ENCODE measurements around the gene PRSS37.

Gene PRSS37, protein sequence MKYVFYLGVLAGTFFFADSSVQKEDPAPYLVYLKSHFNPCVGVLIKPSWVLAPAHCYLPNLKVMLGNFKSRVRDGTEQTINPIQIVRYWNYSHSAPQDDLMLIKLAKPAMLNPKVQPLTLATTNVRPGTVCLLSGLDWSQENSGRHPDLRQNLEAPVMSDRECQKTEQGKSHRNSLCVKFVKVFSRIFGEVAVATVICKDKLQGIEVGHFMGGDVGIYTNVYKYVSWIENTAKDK

DNA sequence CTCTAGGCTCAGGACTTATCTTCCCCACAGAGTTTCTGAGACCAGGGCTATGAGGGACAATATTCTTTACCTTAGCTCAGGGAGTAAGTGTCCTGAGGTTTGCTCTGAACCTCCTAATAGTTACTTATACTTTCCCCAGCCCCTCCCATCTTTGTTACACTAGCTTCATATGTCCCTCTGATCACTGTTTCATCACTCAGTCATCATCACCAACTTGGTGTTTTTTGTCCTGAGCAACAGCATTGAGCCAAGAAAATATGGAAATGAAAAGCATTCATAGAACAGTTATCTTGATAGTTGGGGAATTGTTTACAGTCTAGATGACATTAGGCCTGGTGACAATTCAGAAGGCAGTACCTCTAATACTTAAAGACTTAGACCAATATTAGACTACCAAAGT, at the start of gene PRSS37:
Gene PRSS37 (minus strand): TSS at position 101 of the 400 bp plus-strand sequence. CDS start 436 bp downstream, outside the sequence.
- Mint-ChIP-seq H3K4me1 (no peaks in the 10 kb centered on the region), H3K9me3 (no peaks in the 10 kb centered on the region), H3K4me3 (no peak within 1 kb of the TSS), H3K27me3 (no peaks in the 10 kb centered on the region), H3K36me3 (no peaks in the 10 kb centered on the region), H3K27ac (no peak within 1 kb of the TSS)
- no peak for ATAC-seq

DNA sequence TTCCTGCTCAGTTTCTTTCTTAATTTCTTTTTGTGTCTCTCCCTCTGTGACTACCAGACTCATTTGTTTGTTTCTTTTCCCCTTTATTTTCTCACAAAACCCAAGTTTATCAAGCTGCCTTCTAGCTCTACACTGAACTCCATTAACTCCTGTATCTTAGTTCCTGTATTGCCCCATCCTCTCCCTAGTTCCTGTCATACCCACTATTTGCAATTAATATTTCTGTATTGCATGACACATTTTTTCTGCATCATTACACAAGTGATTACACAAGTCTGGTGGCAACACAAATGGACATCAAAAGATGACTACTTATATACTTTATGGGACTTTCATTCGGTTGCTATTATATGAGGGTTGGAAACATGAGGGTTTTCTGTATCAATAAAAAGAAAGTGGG, 48.0 kb upstream of the PRSS37 start:
- ATAC-seq: no peak
- Mint-ChIP-seq H3K4me3 (no peak overlapping the region), H3K9me3 (no peaks in the 10 kb centered on the region), H3K4me1 (peaks cover 6% of the 10 kb centered on the region), H3K27ac (no peak overlapping the region), H3K36me3 (no peaks in the 10 kb centered on the region), H3K27me3 (peaks cover 11% of the 10 kb centered on the region)

DNA sequence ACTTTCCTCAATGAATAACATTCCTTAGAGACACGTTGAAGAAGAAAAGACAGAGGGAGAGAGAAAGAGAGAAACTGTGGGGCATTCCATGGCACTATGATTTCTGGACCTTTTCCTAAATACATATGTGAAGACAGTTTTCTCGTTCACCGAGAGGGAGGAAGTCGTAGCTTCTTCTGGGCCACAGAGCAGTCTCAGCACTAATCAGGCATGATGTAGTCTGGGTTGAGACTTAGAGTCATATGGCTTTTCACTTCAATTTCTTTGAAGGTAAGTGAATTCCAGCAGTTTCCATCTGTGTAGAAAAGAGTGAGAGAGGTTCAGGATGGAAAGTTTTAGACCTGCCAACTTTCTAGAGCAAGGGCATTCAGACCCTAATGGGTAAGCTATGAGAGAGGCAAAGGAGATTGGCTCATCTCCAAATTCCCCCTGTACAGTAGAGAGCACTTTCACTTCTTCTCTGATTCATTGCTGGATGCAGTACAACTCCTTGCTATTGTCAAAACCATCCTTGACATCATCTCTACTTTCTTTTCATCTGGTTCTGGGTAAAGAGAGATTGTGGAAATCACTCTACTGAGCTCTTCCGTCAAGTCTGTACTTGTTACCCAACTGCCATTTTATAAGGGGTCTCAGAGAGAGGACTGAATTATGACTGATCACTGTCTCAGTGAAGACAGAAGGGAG, 43.4 kb upstream of the PRSS37 start:
- peak; percentile 88 for ATAC-seq
- Mint-ChIP-seq H3K27ac (no peak overlapping the region), H3K9me3 (no peaks in the 10 kb centered on the region), H3K4me1 (peaks cover 6% of the 10 kb centered on the region), H3K27me3 (peaks cover 6% of the 10 kb centered on the region), H3K36me3 (no peaks in the 10 kb centered on the region), H3K4me3 (no peak overlapping the region)

DNA sequence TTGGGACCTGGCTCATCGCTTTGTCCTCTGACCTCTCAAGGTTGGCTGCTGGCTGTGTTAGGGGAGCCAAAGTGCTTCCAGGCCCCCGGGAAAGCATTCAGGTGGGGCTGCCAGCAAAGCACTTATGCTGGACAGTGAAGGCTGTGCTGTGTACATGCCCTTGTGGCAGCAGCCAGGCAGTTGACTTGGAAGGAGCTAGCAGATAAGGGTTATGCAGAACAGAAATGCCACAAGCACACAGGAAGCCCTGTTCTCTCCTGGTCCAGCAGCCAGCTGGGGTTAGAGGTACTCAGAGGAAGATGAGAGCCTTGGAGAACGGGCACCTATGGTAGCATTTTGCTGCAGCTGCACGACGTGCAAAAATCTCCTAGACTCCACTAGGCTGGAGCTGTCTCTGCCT, 39.7 kb upstream of the PRSS37 start:
- no peak for ATAC-seq

DNA sequence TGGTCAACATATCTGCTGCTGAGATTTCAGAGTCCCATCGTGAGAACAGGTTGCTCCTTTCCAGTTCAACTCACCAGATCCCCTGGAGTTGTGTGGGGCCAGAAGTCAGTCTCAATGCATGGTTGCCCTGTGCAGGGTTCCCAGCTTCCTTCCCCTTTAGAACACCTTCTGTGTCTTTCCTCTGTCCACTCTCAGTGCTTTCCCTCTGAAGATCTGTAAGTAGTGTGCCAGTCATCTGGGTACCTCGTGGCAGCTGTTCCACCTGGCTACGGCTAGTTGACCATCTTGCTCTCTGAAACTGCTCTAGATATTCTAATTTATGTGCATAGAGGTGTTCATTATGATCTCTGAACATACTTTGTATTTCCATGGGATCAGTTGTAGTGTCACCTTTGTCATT, 36.1 kb upstream of the PRSS37 start:
- no peaks in the 10 kb centered on the region for H3K36me3 Mint-ChIP-seq
- H3K27ac Mint-ChIP-seq: no peak overlapping the region
- no peaks in the 10 kb centered on the region for H3K27me3 Mint-ChIP-seq
- peaks cover 4% of the 10 kb centered on the region for H3K9me3 Mint-ChIP-seq
- H3K4me3 Mint-ChIP-seq: no peak overlapping the region
- H3K4me1 Mint-ChIP-seq: no peaks in the 10 kb centered on the region
- no peak for ATAC-seq

More for the DNA sequence above, 39.7 kb upstream of the PRSS37 start:
- H3K27ac Mint-ChIP-seq: no peak overlapping the region
- no peaks in the 10 kb centered on the region for H3K9me3 Mint-ChIP-seq
- H3K36me3 Mint-ChIP-seq: no peaks in the 10 kb centered on the region
- no peaks in the 10 kb centered on the region for H3K27me3 Mint-ChIP-seq
- peaks cover 6% of the 10 kb centered on the region for H3K4me1 Mint-ChIP-seq
- H3K4me3 Mint-ChIP-seq: no peak overlapping the region

DNA sequence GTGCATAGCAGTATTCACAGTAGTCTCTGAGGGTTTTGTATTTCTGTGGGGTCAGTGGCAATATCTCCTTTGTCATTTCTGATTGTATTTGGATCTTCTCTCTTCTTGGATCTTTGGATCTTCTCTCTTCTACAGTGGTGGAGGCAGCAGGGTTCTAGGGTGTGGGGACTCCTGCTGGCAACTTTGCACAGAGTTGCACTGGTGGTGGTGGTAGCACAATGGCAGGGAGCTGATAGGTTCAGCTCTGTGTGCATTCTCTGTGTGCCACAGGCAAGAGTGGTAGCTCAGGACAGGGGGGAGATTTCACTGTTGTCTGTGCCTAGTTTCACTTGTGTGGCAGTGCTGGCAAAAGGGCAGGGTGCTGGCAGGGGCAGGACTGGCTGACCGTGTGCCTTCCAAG, 35.1 kb upstream of the PRSS37 start:
- ATAC-seq: no peak
- Mint-ChIP-seq H3K4me3 (no peak overlapping the region), H3K4me1 (no peaks in the 10 kb centered on the region), H3K27ac (no peak overlapping the region), H3K27me3 (no peaks in the 10 kb centered on the region), H3K9me3 (peaks cover 4% of the 10 kb centered on the region), H3K36me3 (no peaks in the 10 kb centered on the region)

DNA sequence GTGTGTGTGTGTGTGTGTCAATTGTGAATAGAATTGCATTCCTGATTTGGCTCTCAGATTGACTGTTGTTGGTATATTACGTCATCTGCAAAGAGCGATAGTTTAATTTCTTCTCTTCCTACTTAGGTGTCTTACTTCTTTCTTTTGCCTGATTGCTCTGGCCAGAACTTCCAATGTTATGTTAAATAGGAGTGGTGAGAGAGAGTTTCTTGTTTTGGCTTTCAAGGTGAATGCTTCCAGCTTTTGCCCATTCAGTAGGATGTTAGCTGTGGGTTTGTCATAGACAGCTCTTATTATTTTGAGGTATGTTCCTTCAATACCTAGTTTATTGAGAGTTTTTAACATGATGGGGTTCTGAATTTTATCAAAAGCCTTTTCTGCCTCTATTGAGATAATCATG, 34.2 kb upstream of the PRSS37 start:
- Mint-ChIP-seq H3K4me3 (no peak overlapping the region), H3K27me3 (no peaks in the 10 kb centered on the region), H3K36me3 (no peaks in the 10 kb centered on the region), H3K4me1 (no peaks in the 10 kb centered on the region), H3K27ac (no peak overlapping the region), H3K9me3 (peaks cover 5% of the 10 kb centered on the region)
- ATAC-seq: no peak

DNA sequence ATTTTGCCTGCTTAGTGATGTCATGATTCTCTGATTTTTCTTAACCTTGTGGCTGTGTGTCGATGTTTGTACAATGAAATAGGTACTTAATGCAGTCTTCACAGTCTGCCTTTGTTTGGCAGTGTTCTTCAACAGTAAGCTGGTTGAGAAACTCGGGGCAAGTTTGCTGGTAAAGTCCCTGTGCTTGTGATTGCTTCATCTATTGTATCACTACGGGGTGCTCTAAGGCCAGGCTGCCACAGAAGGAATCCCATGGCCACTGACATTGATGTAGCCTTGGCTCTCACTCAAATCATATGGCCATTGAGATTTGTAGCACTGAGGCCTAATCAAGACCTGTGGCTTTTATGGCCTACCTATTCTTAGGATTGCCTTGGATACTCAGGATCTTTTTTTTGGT, 33.5 kb upstream of the PRSS37 start:
- no peaks in the 10 kb centered on the region for H3K36me3 Mint-ChIP-seq
- H3K4me3 Mint-ChIP-seq: no peak overlapping the region
- H3K4me1 Mint-ChIP-seq: no peaks in the 10 kb centered on the region
- H3K27me3 Mint-ChIP-seq: no peaks in the 10 kb centered on the region
- H3K9me3 Mint-ChIP-seq: peaks cover 9% of the 10 kb centered on the region
- no peak for ATAC-seq
- no peak overlapping the region for H3K27ac Mint-ChIP-seq

DNA sequence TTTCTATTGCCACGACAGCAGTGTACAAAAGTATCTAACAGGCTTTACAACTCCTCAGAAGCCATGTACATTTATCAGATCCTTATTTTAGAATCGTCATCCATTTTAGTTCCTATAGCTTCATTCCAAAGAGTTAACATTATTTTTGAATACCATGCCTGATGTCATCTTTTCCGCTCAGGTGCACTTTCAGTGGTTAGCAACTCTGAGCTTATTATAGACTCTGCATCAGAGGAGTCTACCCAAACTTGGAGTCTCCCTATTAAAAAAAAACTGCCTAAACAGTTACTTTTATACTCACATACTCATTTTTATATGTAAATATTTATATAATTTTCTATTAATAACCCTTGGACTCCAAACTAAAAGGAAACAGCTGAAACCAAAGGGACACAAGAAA, 31.6 kb upstream of the PRSS37 start:
- ATAC-seq: no peak
- Mint-ChIP-seq H3K4me1 (no peaks in the 10 kb centered on the region), H3K27me3 (no peaks in the 10 kb centered on the region), H3K36me3 (no peaks in the 10 kb centered on the region), H3K4me3 (no peak overlapping the region), H3K9me3 (peaks cover 11% of the 10 kb centered on the region), H3K27ac (no peak overlapping the region)

DNA sequence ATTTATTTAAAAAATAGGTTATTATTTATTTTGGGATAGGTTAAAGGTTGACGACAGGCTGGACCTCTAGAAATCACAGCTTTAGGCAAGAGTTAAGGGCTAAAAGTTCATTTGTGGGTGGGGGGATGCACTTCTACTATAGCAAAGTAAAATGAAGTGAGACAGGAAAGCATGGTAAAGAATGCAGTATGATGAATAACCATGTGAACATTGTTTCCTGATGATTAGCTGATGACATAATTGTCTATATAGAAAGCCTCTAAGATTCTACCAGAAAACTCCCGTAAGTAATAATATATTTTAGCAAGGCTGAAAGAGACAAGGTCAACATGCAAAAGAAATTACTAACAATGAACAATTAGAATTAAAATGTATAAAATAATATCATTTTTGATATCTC, 25.7 kb upstream of the PRSS37 start:
- Mint-ChIP-seq H3K27ac (no peak overlapping the region), H3K4me1 (no peaks in the 10 kb centered on the region), H3K27me3 (peaks cover 22% of the 10 kb centered on the region)

DNA sequence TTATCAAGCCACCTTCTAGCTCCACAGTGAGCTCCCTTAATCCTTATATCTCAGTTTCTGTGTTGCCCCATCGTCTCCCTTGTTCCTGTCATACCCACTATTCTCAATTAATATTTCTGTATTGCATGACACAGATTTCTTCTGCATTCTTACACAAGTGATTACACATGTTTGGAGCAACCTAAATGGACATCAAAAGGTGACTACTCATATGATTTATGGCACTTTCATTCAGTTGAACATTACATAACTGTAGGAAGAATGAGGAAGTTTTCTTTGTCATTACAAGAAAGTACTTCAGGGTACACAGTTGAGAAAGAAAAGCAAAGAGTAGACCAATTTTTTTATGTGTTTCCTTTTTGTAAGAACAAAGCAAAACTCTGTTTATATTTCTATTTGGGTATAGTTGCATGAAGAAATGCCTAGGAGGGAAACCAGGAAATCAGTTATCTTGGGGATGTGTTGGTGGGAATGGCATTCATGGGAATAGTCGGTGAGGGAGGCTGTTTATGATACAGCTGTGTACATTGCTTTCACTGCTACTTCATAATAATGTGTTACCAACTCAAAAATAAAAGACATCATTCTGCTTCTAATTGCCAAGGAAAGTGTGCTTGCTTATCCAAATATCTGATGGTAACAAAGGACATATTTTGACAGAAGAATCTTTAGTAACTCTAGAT, 23.6 kb upstream of the PRSS37 start:
- H3K27me3 Mint-ChIP-seq: peaks cover 33% of the 10 kb centered on the region
- no peaks in the 10 kb centered on the region for H3K4me1 Mint-ChIP-seq
- H3K9me3 Mint-ChIP-seq: peaks cover 6% of the 10 kb centered on the region
- H3K4me3 Mint-ChIP-seq: no peak overlapping the region
- H3K27ac Mint-ChIP-seq: no peak overlapping the region
- H3K36me3 Mint-ChIP-seq: no peaks in the 10 kb centered on the region
- ATAC-seq: no peak

More for the DNA sequence above, 25.7 kb upstream of the PRSS37 start:
- Mint-ChIP-seq H3K36me3 (no peaks in the 10 kb centered on the region), H3K9me3 (peaks cover 11% of the 10 kb centered on the region), H3K4me3 (no peak overlapping the region)
- ATAC-seq: no peak

DNA sequence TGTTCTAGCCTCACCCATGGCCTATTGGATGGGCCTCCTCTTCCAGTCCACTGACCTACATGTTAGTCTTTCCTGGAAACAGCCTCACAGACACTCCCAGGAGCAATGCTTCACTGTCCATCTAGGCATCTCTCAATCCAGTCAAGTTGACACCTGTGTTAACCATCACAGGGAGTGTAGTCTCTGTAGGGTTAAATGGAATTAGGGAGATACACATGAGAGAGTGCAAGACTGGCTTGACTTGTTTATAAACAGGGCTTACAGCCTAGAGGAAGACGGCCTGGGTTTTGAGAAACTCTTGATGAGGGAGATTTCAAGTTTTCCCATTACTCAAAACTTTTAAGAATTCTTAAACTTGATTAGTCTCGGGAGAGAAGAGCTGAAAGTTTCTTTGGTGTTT, 18.9 kb upstream of the PRSS37 start:
- H3K9me3 Mint-ChIP-seq: peaks cover 16% of the 10 kb centered on the region
- no peaks in the 10 kb centered on the region for H3K4me1 Mint-ChIP-seq
- H3K27ac Mint-ChIP-seq: no peak overlapping the region
- no peak for ATAC-seq
- H3K27me3 Mint-ChIP-seq: peaks cover 33% of the 10 kb centered on the region
- H3K4me3 Mint-ChIP-seq: no peak overlapping the region
- H3K36me3 Mint-ChIP-seq: no peaks in the 10 kb centered on the region

DNA sequence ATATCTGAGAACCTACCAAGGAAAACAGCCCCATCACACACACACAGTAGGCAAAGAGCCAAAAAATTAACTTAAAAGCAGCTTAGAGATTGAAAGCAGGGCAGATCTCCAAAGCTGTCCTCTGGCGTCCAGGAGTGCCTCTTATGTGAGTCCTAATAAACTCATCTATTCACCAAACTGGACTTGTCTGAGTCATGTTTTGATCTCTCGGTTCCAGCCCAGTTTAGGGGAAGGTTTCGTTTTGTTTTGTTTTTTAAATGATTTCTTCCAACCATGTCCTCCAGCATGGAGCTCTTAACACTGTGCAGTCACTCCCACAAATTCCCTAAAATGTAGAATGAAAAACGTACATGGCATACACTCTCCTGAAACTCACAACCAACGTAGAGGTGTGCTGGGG, 6.7 kb upstream of the PRSS37 start:
- Mint-ChIP-seq H3K36me3 (peaks cover 7% of the 10 kb centered on the region), H3K9me3 (peaks cover 9% of the 10 kb centered on the region), H3K27me3 (no peaks in the 10 kb centered on the region), H3K27ac (no peak overlapping the region), H3K4me3 (no peak overlapping the region), H3K4me1 (no peaks in the 10 kb centered on the region)
- no peak for ATAC-seq

DNA sequence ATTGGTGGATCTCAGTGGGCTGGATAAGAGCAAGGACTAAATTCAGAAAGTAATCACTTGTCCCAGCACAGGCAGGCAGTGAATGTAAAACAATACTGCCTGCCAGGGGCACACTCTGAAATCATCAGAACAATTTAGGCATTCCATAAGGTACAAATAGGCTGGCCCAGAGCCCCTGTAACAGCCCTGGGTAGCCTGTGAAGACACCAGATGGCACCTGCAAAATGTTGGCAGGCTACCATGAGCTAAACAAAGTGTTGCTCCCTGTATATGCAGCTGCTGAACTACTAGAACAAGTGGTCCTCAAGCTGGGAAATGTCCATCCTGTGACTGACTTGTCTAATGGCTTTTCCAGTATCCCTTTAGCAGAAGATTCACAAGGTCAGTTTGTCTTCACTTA, 3.0 kb upstream of the PRSS37 start:
- H3K36me3 Mint-ChIP-seq: peaks cover 7% of the 10 kb centered on the region
- ATAC-seq: no peak
- no peaks in the 10 kb centered on the region for H3K4me1 Mint-ChIP-seq
- no peak overlapping the region for H3K4me3 Mint-ChIP-seq
- H3K9me3 Mint-ChIP-seq: peaks cover 6% of the 10 kb centered on the region
- no peaks in the 10 kb centered on the region for H3K27me3 Mint-ChIP-seq
- H3K27ac Mint-ChIP-seq: no peak overlapping the region

DNA sequence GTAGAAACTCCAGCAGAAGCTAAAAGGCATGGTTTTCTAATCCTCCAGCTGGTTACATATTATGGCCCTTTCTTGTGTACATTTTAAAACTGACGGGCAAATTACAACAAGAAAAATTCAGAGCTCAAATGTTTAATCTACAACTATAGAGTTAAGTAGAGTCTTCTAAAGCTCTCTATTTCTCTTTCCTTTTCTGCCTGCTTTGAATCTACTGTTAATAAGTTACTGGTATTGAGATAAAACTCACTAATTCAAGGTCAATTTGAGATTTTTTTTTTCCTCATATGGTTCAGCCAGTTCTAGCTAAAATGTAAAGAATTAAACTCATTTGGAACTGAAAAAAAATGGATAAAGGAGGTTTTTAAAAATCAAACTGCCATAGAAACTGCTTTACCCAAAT, 1.6 kb upstream of the PRSS37 start:
- no peak overlapping the region for H3K27ac Mint-ChIP-seq
- no peaks in the 10 kb centered on the region for H3K36me3 Mint-ChIP-seq
- ATAC-seq: no peak
- H3K9me3 Mint-ChIP-seq: no peaks in the 10 kb centered on the region
- H3K4me1 Mint-ChIP-seq: no peaks in the 10 kb centered on the region
- H3K4me3 Mint-ChIP-seq: no peak overlapping the region
- H3K27me3 Mint-ChIP-seq: no peaks in the 10 kb centered on the region

DNA sequence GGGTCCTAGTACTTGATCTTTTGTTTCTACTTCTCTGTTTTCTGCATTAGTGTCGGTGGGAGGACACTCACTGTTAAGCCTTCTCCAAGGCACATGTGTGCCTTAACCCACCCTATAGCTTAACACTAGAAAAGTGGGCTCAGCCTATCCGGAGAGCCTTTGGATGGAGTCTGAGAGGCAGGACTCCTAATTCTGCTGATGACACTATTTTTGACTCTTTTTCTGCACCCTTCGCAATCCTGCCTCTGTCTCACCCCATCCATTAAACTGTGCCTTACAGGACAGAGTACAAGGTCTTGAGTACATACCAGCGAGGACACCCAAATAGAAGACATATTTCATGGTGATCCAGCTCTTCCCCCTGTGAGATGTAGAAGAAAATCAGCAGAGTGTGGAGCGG, 577 bp downstream of the PRSS37 start:
- H3K4me1 Mint-ChIP-seq: no peaks in the 10 kb centered on the region
- ATAC-seq: no peak
- H3K4me3 Mint-ChIP-seq: no peak overlapping the region
- no peak overlapping the region for H3K27ac Mint-ChIP-seq
- no peaks in the 10 kb centered on the region for H3K36me3 Mint-ChIP-seq
- no peaks in the 10 kb centered on the region for H3K9me3 Mint-ChIP-seq
- no peaks in the 10 kb centered on the region for H3K27me3 Mint-ChIP-seq

Measured in stimulated activated memory B cell treated with anti-CD40 and anti-IgM and Interleukin-4, amounts not matched to agents 10 μg/mL and 1 μg/mL and 100 μg/mL, for 72 hours (primary cell).